ENCODE measurements around the gene SLC25A40.
"Not testable (repeated sequence)": the region's sequence is repeated elsewhere in the genome, so short reads cannot be mapped to it uniquely, and the experiment has no call there.

The SLC25A40 gene

DNA sequence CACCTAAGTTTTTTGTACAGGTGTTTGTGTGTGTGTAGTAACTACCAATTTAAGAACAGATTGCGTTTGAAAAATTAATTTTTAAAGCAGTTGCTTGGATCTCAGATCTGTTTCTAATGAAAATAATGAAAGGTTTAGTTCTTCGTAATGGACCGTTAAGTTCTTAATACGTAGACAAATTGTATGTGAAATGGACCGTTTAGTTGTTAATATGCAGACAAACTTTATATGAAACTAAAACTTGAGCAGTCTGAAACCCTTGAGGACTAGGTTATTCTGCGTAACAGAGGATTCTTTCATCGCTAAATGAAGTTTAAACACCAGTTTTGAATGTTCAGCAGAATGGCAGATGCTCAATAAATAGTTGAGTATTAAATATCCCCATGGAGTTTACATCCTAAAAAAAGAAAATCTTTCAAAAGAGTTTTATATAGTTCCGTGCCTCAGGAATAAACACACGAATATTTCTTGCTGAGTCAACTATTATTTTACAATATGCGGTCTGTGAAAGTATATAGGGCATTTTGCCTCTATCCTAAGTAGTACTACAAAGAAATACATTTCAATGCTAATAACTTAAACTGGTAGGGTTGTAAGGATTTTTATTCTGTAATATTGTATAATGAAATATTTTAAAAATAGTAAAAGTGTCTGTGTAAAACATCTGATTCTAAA, 1.3 kb upstream of the SLC25A40 start:
- no peak for TF ChIP-seq CTCF (IDR thresholded peaks at IDR 0.05; ENCODE audit: extremely low read depth, insufficient read depth, missing control alignments)
- no peak for DNase-seq (ENCODE audit: low spot score)
- in situ Hi-C loops (cut with MboI; ENCODE audit: low pct_unique_long_range_greater_than_20kb, low sequenced_read_pairs, unreplicated experiment), result loop anchor here (25.0 kb wide), 1 partner anchor 235 kb away; no protein-coding TSS in a partner anchor

GRCh38 chr7:87876869-87877234, 692 bp upstream of the SLC25A40 start:
- in situ Hi-C loops (cut with MboI; ENCODE audit: low pct_unique_long_range_greater_than_20kb, low sequenced_read_pairs, unreplicated experiment), result loop anchor here (25.0 kb wide), 1 partner anchor 235 kb away; no protein-coding TSS in a partner anchor
- DNase-seq (ENCODE audit: low spot score), result peak; percentile 39
- TF ChIP-seq CTCF (IDR thresholded peaks at IDR 0.05; ENCODE audit: extremely low read depth, insufficient read depth, missing control alignments), result no peak

DNA sequence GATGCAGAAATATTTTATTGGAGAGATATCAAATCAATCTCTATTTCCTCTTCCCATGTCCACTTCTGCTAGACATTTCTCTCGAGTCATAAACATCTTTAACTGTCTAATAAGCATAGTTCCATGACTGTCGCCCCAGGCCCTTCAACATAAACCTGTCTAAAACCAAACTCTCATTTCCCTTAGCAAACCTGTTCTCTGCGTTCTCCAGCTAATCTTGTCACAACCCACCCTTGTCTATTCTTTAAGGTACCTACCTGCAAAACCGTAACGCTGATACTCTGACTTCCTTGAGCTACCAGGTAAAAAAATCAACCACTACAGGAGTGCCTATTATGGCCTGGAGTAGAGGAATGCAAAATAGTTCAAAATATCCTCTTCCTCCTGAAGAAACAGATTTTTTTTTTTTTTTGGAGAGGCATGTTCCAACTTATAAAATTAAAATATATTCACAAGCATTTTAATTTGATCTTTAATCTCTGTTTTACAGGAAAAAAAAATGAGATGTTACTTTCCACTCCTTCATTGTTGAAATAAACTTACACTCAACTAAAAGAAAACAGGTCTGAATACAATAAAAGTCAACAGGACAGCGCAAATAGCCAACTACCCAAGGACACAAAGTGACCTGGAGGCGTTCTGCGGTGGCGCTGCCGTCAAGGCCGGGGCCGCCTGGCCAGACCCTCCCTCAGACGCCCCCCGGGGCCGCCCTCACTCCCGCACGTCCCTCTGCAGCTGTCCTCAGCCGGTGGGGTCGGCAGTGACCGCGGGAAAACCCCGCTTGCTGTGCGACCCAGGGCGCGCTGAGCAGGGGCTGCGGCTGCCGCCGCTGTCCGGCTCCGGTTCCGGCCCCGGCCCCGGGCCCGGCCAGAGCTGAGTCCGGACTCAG, 765 bp downstream of the SLC25A40 start:
- TF ChIP-seq CTCF (IDR thresholded peaks at IDR 0.05; ENCODE audit: extremely low read depth, insufficient read depth, missing control alignments), result no peak
- in situ Hi-C loops (cut with MboI; ENCODE audit: low pct_unique_long_range_greater_than_20kb, low sequenced_read_pairs, unreplicated experiment), result loop anchor here (25.0 kb wide), 1 partner anchor 237 kb away; no protein-coding TSS in a partner anchor
- DNase-seq (ENCODE audit: low spot score), result peak; percentile 26

GRCh38 chr7:87874066-87874465, 2.1 kb downstream of the SLC25A40 start:
- in situ Hi-C loops (cut with MboI; ENCODE audit: low pct_unique_long_range_greater_than_20kb, low sequenced_read_pairs, unreplicated experiment), result no loop called here
- peak; percentile 17 for DNase-seq (ENCODE audit: low spot score)
- TF ChIP-seq CTCF (IDR thresholded peaks at IDR 0.05; ENCODE audit: extremely low read depth, insufficient read depth, missing control alignments), result no peak

GRCh38 chr7:87873328-87873727, 2.8 kb downstream of the SLC25A40 start:
- DNase-seq (ENCODE audit: low spot score); in situ Hi-C loops (cut with MboI; ENCODE audit: low pct_unique_long_range_greater_than_20kb, low sequenced_read_pairs, unreplicated experiment): not testable (repeated sequence)

DNA sequence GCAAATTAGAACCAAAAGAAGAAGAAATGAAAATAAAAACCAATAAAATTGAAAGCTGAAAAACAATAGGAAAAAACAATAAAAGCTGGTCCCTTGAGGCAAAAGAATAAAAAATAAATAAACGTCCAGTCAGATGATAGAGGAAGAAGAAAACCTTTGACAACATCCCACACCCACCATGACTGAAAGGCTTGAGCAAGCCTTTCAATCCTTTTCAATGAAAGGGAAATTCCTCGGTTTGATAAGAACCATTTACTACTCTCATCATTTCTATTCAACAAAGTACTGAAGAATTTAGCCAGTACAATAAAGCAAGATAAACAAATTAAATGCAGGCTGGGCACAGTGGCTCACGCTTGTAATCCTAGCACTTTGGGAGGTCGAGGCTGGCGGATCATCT, 3.8 kb downstream of the SLC25A40 start:
- in situ Hi-C loops (cut with MboI; ENCODE audit: low pct_unique_long_range_greater_than_20kb, low sequenced_read_pairs, unreplicated experiment), result no loop called here
- DNase-seq (ENCODE audit: low spot score), result no peak
- no peak for TF ChIP-seq CTCF (IDR thresholded peaks at IDR 0.05; ENCODE audit: extremely low read depth, insufficient read depth, missing control alignments)

- no peak for TF ChIP-seq CTCF (IDR thresholded peaks at IDR 0.05; ENCODE audit: extremely low read depth, insufficient read depth, missing control alignments)
- DNase-seq (ENCODE audit: low spot score), result no peak
- in situ Hi-C loops (cut with MboI; ENCODE audit: low pct_unique_long_range_greater_than_20kb, low sequenced_read_pairs, unreplicated experiment), result no loop called here
Measured at GRCh38 chr7:87870471-87870870, 5.7 kb downstream of the SLC25A40 start.

GRCh38 chr7:87866533-87866932, 9.6 kb downstream of the SLC25A40 start:
- in situ Hi-C loops (cut with MboI; ENCODE audit: low pct_unique_long_range_greater_than_20kb, low sequenced_read_pairs, unreplicated experiment); DNase-seq (ENCODE audit: low spot score): not testable (repeated sequence)
